Body of pancreas (tissue), 4 donors: ENCODE results near the gene PINK1. TPM values are rescaled to one million over a fixed set of nuclear protein-coding genes. Genes with fewer than 3 reads are reported as not detected.
"Not testable (repeated sequence)": the region's sequence is repeated elsewhere in the genome, so short reads cannot be mapped to it uniquely, and the experiment has no call there.

ENCODE experiments used
- ATAC-seq: fragments of 150-250 bp; one replicate; pipeline ENCODE4 v1.9.1; 2016
- DNase-seq, 4 donors: peaks; one replicate each; pipeline ENCODE4 v3.0.0-alpha.2; 2019
- H3K27ac ChIP-seq, 4 donors: fragments of 200-600 bp; sonication (generic); 1 replicate in 3 of 4; 2 replicates in 1 of 4; pipeline versions ENCODE4 v1.5.1 to v1.6.1; 2016 to 2019; ENCODE audit warnings: mild to moderate bottlenecking in 1 of 4, mixed read lengths in 1 of 4, moderate library complexity in 1 of 4
- H3K27me3 ChIP-seq, 2 donors: fragments of 200-600 bp; sonication (generic); one replicate each; pipeline ENCODE4 v1.6.0; 2016; ENCODE audit warnings: mild to moderate bottlenecking in 1 of 2
- H3K36me3 ChIP-seq, 2 donors: fragments of 200-600 bp; sonication (generic); replicated peaks in 1 of 2; 2 replicates each; pipeline ENCODE4 v1.5.1; 2016; ENCODE audit warnings: low read depth in 2 of 2; ENCODE audit not compliant: insufficient read depth in 1 of 2
- H3K4me1 ChIP-seq: fragments of 200-600 bp; sonication (generic); one replicate; pipeline ENCODE4 v1.6.0; 2016
- H3K4me3 ChIP-seq, 2 donors: fragments of 200-600 bp; sonication (generic); 1 replicate in 1 of 2; 2 replicates in 1 of 2; pipeline ENCODE4 v1.5.1; 2016 to 2019
- H3K9me3 ChIP-seq, 3 donors: fragments of 200-600 bp; sonication (generic); 1 replicate in 2 of 3; 2 replicates in 1 of 3; pipeline ENCODE4 v1.5.1; 2016
- CTCF ChIP-seq, 7 experiments: fragments of 450-650 bp in 4 of 7; fragments of 200-600 bp in 3 of 7; sonication (generic) in 3 of 7; IDR thresholded peaks; one replicate each; pipeline ENCODE4 v1.5.1; 2016 to 2019; ENCODE audit warnings: antibody characterized with exemption in 7 of 7
- POLR2A ChIP-seq, 3 donors: fragments of 450-650 bp; IDR thresholded peaks; one replicate each; pipeline ENCODE4 v1.6.1; 2016; ENCODE audit warnings: antibody characterized with exemption in 3 of 3, mild to moderate bottlenecking in 2 of 3
- WGBS, 2 donors: methylation state at CpG; one replicate each; pipeline ENCODE4 v1.1.5; 2017; 5-methylcytosine and 5-hydroxymethylcytosine counted together
- intact Hi-C: fragments of 100-400 bp; cut with DNase I; formaldehyde crosslinking; loops from one replicate; pipeline ENCODE4 v1.15.1; 2023
- total RNA-seq, 2 donors: library from RNA; depleted of rRNA; stranded (reverse); fragments of >200 nt; gene quantifications; one replicate each; pipeline ENCODE4 v1.1.0, GENCODE V29; 2016

Gene PINK1
- total RNA-seq, 2 donors from 2014 or later, result 40.9 to 67.5 TPM

- intact Hi-C loops, result no loop called here
- ATAC-seq, result no peak
Observed at GRCh38 chr1:20603504-20604464, 29.5 kb upstream of the PINK1 start.

DNA sequence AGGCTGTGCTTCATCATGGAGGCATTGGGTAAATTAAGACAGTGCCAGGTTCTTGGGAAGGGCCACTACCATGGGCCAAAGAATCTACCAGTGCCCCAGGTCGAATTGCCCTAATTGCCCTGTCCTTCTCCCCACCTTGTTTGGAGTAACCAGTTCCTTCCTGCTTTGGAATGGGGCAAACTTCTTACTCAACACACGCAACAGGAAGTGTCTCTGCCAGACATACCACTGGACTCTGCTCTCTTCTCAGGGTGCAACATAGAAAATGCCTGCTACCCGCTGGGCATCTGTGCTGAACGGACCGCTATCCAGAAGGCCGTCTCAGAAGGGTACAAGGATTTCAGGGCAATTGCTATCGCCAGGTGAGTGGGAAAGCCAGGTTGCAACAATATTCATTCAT is 28.6 kb upstream of the PINK1 start:
- WGBS, 2 donors, result 67 to 78% methylated on average over 7 of the region's 7 CpGs
- intact Hi-C loops, result no loop called here
- Histone ChIP-seq H3K36me3 (no peaks in the 10 kb centered on the region), H3K4me3 (no peak overlapping the region), H3K4me1 (no peaks in the 10 kb centered on the region), H3K27me3 (no peaks in the 10 kb centered on the region), H3K27ac (no peak overlapping the region), H3K9me3 (no peaks in the 10 kb centered on the region)
- TF ChIP-seq POLR2A (IDR thresholded peaks at IDR 0.05) (no peak), CTCF (IDR thresholded peaks at IDR 0.05) (no peak)
- DNase-seq (no peak), ATAC-seq (no peak)

More at GRCh38 chr1:20603504-20604464, 29.5 kb upstream of the PINK1 start:
- Histone ChIP-seq H3K4me3 (no peak overlapping the region), H3K27me3 (no peaks in the 10 kb centered on the region), H3K27ac (no peak overlapping the region), H3K36me3 (no peaks in the 10 kb centered on the region), H3K4me1 (no peaks in the 10 kb centered on the region), H3K9me3 (no peaks in the 10 kb centered on the region)
- no peak for DNase-seq
- 73 to 77% methylated on average over 9 of the region's 9 CpGs for WGBS, 2 donors
- TF ChIP-seq POLR2A (IDR thresholded peaks at IDR 0.05), result no peak
- no peak for TF ChIP-seq CTCF (IDR thresholded peaks at IDR 0.05)

GRCh38 chr1:20606801-20607570 is 26.3 kb upstream of the PINK1 start:
- intact Hi-C loops, H3K36me3 ChIP-seq, DNase-seq, H3K27ac ChIP-seq, H3K4me3 ChIP-seq, H3K27me3 ChIP-seq, H3K4me1 ChIP-seq, ATAC-seq, H3K9me3 ChIP-seq: not testable (repeated sequence)
- WGBS, 2 donors, result 60 to 66% methylated on average over 7 of the region's 7 CpGs

GRCh38 chr1:20609541-20609940 is 23.7 kb upstream of the PINK1 start:
- WGBS, 2 donors, result 69 to 82% methylated on average over 6 of the region's 6 CpGs
- no peaks in the 10 kb centered on the region for H3K9me3 ChIP-seq
- no peaks in the 10 kb centered on the region for H3K4me1 ChIP-seq
- TF ChIP-seq POLR2A (IDR thresholded peaks at IDR 0.05), result no peak
- no peak for TF ChIP-seq CTCF (IDR thresholded peaks at IDR 0.05)
- intact Hi-C loops, result no loop called here
- ATAC-seq (no peak), DNase-seq (no peak)
- no peak overlapping the region for H3K4me3 ChIP-seq
- H3K27me3 ChIP-seq, result no peaks in the 10 kb centered on the region
- no peak overlapping the region for H3K27ac ChIP-seq
- no peaks in the 10 kb centered on the region for H3K36me3 ChIP-seq

DNA sequence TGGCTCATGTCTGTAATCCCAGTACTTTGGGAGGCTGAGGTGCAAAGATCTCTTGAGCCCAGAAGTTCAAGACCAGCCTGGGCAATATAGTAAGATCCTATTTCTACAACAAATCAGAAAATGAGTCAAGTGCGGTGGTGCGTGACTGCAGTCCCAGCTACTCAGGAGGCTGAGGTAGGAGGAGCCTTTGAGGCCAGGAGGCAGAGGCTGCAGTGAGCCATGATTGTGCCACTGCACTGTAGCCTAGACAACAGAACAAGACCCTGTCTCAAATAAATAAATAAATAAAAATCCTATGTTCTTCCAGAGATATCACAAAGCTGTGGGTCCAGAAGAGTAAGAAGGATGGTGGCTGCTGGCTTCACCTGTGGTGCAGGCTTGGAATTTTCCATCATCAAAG is 22.3 kb upstream of the PINK1 start:
- Histone ChIP-seq H3K4me1 (no peaks in the 10 kb centered on the region), H3K27ac (no peak overlapping the region), H3K9me3 (no peaks in the 10 kb centered on the region), H3K4me3 (no peak overlapping the region), H3K36me3 (no peaks in the 10 kb centered on the region), H3K27me3 (no peaks in the 10 kb centered on the region)
- 96 to 100% methylated on average over 2 of the region's 2 CpGs for WGBS, 2 donors
- TF ChIP-seq CTCF (IDR thresholded peaks at IDR 0.05) (no peak), POLR2A (IDR thresholded peaks at IDR 0.05) (no peak)
- intact Hi-C loops, result no loop called here
- no peak for ATAC-seq
- no peak for DNase-seq
